Uterus (tissue), 4 donors: Measurements from ENCODE around the gene ANKRD6. TPM values are rescaled to one million over a fixed set of nuclear protein-coding genes. Genes with fewer than 3 reads are reported as not detected.

Experiments
- DNase-seq, 2 donors: peaks; one replicate each; pipeline ENCODE4 v3.0.0-alpha.2; 2019 to 2020
- H3K27ac ChIP-seq, 2 donors: fragments of 200-600 bp; sonication (generic); 1 replicate in 1 of 2; 2 replicates in 1 of 2; pipeline ENCODE4 v1.5.1; 2016 to 2018
- H3K27me3 ChIP-seq, 2 donors: fragments of 200-600 bp; sonication (generic); one replicate each; pipeline ENCODE4 v1.5.1; 2018 to 2019; ENCODE audit warnings: control low read depth in 1 of 2
- H3K36me3 ChIP-seq, 2 donors: fragments of 200-600 bp; sonication (generic); one replicate each; pipeline ENCODE4 v1.5.1; 2019; ENCODE audit warnings: control low read depth in 1 of 2
- H3K4me1 ChIP-seq, 2 donors: fragments of 200-600 bp; sonication (generic); one replicate each; pipeline ENCODE4 v1.5.1; 2018 to 2019; ENCODE audit warnings: control low read depth in 1 of 2
- H3K4me3 ChIP-seq, 2 donors: fragments of 200-600 bp; sonication (generic); 1 replicate in 1 of 2; 2 replicates in 1 of 2; pipeline ENCODE4 v1.5.1; 2018 to 2019; ENCODE audit warnings: mild to moderate bottlenecking in 1 of 2
- H3K9me3 ChIP-seq, 2 donors: fragments of 200-600 bp; sonication (generic); one replicate each; pipeline ENCODE4 v1.5.1; 2019; ENCODE audit warnings: control low read depth in 1 of 2
- CTCF ChIP-seq, 4 experiments: fragments of 200-600 bp in 2 of 4; fragments of 450-650 bp in 2 of 4; sonication (generic) in 2 of 4; IDR thresholded peaks; one replicate each; pipeline ENCODE4 v1.5.1; 2016 to 2019; ENCODE audit warnings: antibody characterized with exemption in 4 of 4, mild to moderate bottlenecking in 2 of 4, moderate library complexity in 1 of 4
- POLR2A ChIP-seq, 2 donors: fragments of 450-650 bp; IDR thresholded peaks; one replicate each; pipeline ENCODE4 v1.6.1; 2016; ENCODE audit warnings: antibody characterized with exemption in 2 of 2, mild to moderate bottlenecking in 1 of 2, moderate library complexity in 1 of 2
- intact Hi-C: fragments of 100-400 bp; cut with DNase I; formaldehyde crosslinking; loops from one replicate; pipeline ENCODE4 v1.15.1; 2023; ENCODE audit warnings: low total_unique reads
- total RNA-seq, 4 donors: library from RNA; depleted of rRNA in 3 of 4; stranded (reverse); fragments of >200 nt in 3 of 4; gene quantifications; one replicate each; pipeline versions ENCODE4 v1.1.0 to v1.2.4, GENCODE V29; 2014 to 2023
- donor health status: DM: yes; HTN: yes; CAD: no.

The ANKRD6 gene
- total RNA-seq, 4 donors from 2014 or later: 6.7 to 32.6 (median 24.5) TPM

DNA sequence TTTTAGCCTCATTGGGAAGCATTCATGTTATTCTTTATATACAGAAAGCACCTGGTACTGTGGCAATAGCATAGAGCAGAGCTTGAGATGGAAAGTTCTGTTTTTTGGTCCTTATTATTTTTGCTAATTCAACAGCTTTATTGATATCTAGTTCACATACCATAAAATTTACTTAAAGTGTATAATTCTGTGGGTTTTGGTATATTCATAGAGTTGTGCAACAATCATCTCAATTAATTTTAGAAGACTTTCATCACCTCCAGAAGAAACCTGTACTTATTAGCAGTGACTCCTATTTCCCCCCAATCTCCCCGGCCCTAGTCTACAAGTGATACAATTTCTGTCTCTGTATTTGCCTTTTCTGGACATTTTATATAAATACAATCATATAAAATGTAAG, 77.4 kb downstream of the ANKRD6 start:
- Histone ChIP-seq H3K4me3 (no peak overlapping the region), H3K36me3 (no peaks in the 10 kb centered on the region), H3K27me3 (no peaks in the 10 kb centered on the region), H3K27ac (no peak overlapping the region), H3K4me1 (no peaks in the 10 kb centered on the region), H3K9me3 (no peaks in the 10 kb centered on the region)
- intact Hi-C loops: no loop called here
- DNase-seq: no peak
- TF ChIP-seq CTCF (IDR thresholded peaks at IDR 0.05) (no peak), POLR2A (IDR thresholded peaks at IDR 0.05) (no peak)

- TF ChIP-seq CTCF (IDR thresholded peaks at IDR 0.05) (no peak), POLR2A (IDR thresholded peaks at IDR 0.05) (no peak)
- intact Hi-C loops: no loop called here
- H3K27ac ChIP-seq: no peak overlapping the region
- DNase-seq: no peak
- H3K9me3 ChIP-seq: no peaks in the 10 kb centered on the region
- H3K27me3 ChIP-seq: no peaks in the 10 kb centered on the region
- H3K4me3 ChIP-seq: no peak overlapping the region
- no peaks in the 10 kb centered on the region for H3K4me1 ChIP-seq
- no peaks in the 10 kb centered on the region for H3K36me3 ChIP-seq
Observed at GRCh38 chr6:89518352-89519055, 85.6 kb downstream of the ANKRD6 start.

DNA sequence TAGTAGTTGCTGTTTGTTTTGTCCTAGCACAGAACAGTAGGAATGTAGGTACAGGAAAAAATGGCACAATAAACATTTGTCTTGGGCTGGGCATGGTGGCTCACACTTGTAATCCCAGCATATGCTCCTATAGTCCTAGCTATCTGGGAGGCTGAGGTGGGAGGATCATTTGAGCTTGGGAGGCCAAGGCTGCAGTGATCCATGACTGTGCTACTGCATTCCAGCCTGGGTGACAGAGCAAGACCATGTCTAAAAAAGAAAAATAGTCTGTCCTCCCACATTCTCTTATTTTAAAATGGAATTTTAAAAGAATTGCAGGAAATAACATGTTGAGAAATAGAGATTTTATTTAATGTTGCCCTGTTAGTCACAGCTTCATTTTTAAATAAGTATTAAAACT, 87.8 kb downstream of the ANKRD6 start:
- no peaks in the 10 kb centered on the region for H3K36me3 ChIP-seq
- TF ChIP-seq POLR2A (IDR thresholded peaks at IDR 0.05) (no peak), CTCF (IDR thresholded peaks at IDR 0.05) (no peak)
- H3K4me1 ChIP-seq: no peaks in the 10 kb centered on the region
- H3K9me3 ChIP-seq: no peaks in the 10 kb centered on the region
- no peak overlapping the region for H3K4me3 ChIP-seq
- no peaks in the 10 kb centered on the region for H3K27me3 ChIP-seq
- DNase-seq: no peak
- intact Hi-C loops: no loop called here
- no peak overlapping the region for H3K27ac ChIP-seq

DNA sequence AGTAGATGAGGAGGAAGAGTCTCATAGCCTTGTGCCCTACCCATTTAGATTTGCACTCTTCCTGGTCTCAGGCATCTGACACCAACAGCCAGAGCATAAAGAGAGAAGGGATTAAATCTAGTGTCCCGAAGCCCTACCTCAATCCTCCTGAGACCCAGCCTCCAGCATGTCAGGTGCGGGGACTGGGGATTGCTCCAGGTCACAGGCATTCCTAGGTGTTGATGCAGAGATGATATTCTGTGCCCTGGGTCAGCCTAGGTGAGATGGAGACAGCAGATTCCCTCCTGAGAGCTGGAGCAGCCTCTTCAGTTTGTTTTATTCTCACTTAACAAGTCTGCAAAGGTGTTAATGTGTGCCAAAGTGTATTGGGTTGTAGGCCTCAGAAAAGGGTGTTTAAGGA, 89.8 kb downstream of the ANKRD6 start:
- Histone ChIP-seq H3K4me1 (no peaks in the 10 kb centered on the region), H3K9me3 (no peaks in the 10 kb centered on the region), H3K4me3 (no peak overlapping the region), H3K27me3 (no peaks in the 10 kb centered on the region), H3K36me3 (no peaks in the 10 kb centered on the region), H3K27ac (no peak overlapping the region)
- DNase-seq: no peak
- TF ChIP-seq CTCF (IDR thresholded peaks at IDR 0.05) (no peak), POLR2A (IDR thresholded peaks at IDR 0.05) (no peak)
- intact Hi-C loops: no loop called here

DNA sequence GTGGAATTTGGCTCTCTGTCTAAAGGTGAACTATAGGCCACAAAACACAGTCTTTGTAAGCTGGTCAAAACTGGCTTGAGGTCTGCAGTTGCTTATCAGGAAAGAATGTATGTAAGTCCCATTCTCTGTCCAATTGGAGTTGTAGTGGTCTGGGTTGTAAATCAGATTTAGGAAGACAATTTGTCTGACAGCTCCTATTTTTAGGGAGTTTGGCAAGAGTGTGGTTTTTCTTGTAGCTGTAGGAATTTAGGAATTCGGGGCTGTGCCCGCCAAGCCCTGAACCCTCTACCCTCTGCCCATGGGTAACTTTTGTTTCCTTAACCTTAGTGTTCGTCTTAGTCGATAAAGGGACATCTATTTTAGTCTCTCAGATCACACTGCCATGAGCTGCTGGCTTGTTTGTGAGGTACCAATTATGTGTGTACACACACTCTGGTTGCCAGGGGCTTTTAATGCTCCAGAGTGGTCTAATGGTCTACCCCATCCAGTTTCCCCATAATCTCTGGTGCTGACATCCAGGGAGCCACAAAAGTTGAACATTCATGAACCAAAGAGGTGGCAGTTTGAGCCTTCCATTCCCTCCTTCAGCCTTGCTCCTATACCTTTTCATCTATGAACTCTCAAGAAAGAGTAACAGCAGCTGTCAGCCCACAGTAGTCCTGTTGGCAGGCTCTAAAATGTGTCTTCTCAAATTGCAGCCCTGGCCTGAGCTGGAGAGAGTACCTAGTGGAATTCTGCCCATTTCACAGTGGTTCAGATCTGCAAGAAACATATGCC, 93.0 kb downstream of the ANKRD6 start:
- Histone ChIP-seq H3K27ac (no peak overlapping the region), H3K9me3 (no peaks in the 10 kb centered on the region), H3K36me3 (no peaks in the 10 kb centered on the region), H3K4me3 (no peak overlapping the region), H3K4me1 (no peaks in the 10 kb centered on the region), H3K27me3 (no peaks in the 10 kb centered on the region)
- intact Hi-C loops: no loop called here
- DNase-seq: no peak
- no peak for TF ChIP-seq CTCF (IDR thresholded peaks at IDR 0.05)
- TF ChIP-seq POLR2A (IDR thresholded peaks at IDR 0.05): no peak
